Measurements from ENCODE around the gene NUDCD3. TPM values are rescaled to one million over a fixed set of nuclear protein-coding genes. Genes with fewer than 3 reads are reported as not detected.
"Not testable (repeated sequence)": the region's sequence is repeated elsewhere in the genome, so short reads cannot be mapped to it uniquely, and the experiment has no call there.

NUDCD3 gene
- total RNA-seq, 1 donor from 2014 or later = 104 TPM

- ATAC-seq = no peak
- DNase-seq = no peak
- intact Hi-C loops (cut with micrococcal nuclease) = no loop called here
Measured at GRCh38 chr7:44461387-44461786, 29.1 kb downstream of the NUDCD3 start.

- DNase-seq = no peak
- no peak for ATAC-seq
- intact Hi-C loops (cut with micrococcal nuclease) = no loop called here
Measured at GRCh38 chr7:44460325-44460724, 30.1 kb downstream of the NUDCD3 start.

GRCh38 chr7:44455155-44455554, 35.3 kb downstream of the NUDCD3 start:
- DNase-seq = no peak
- ATAC-seq = no peak
- intact Hi-C loops (cut with micrococcal nuclease) = no loop called here

- DNase-seq = no peak
- no peak for ATAC-seq
- intact Hi-C loops (cut with micrococcal nuclease) = no loop called here
Measured at GRCh38 chr7:44454348-44454747, 36.1 kb downstream of the NUDCD3 start.

- intact Hi-C loops (cut with micrococcal nuclease) = no loop called here
- DNase-seq = no peak
- ATAC-seq = no peak
Measured at GRCh38 chr7:44451123-44451522, 39.3 kb downstream of the NUDCD3 start.

GRCh38 chr7:44449584-44449928, 40.9 kb downstream of the NUDCD3 start:
- intact Hi-C loops (cut with micrococcal nuclease) = no loop called here
- no peak for ATAC-seq
- no peak for DNase-seq

GRCh38 chr7:44448922-44449583, 41.4 kb downstream of the NUDCD3 start:
- no peak for DNase-seq
- ATAC-seq = no peak
- intact Hi-C loops (cut with micrococcal nuclease) = no loop called here

- intact Hi-C loops (cut with micrococcal nuclease) = no loop called here
- DNase-seq (no peak), ATAC-seq (no peak)
Measured at GRCh38 chr7:44447874-44448425, 42.5 kb downstream of the NUDCD3 start.

- ATAC-seq = peak; percentile 81
- DNase-seq = no peak
- intact Hi-C loops (cut with micrococcal nuclease) = no loop called here
Measured at GRCh38 chr7:44445986-44446671, 44.3 kb downstream of the NUDCD3 start.

GRCh38 chr7:44441079-44441478, 49.4 kb downstream of the NUDCD3 start:
- ATAC-seq (no peak), DNase-seq (no peak)
- intact Hi-C loops (cut with micrococcal nuclease) = no loop called here

GRCh38 chr7:44440577-44441078, 49.8 kb downstream of the NUDCD3 start:
- intact Hi-C loops (cut with micrococcal nuclease) = no loop called here
- DNase-seq (no peak), ATAC-seq (no peak)

- ATAC-seq (peak; percentile 76), DNase-seq (no peak)
- intact Hi-C loops (cut with micrococcal nuclease) = no loop called here
Measured at GRCh38 chr7:44439926-44440325, 50.5 kb downstream of the NUDCD3 start.

GRCh38 chr7:44438816-44439215, 51.6 kb downstream of the NUDCD3 start:
- no peak for DNase-seq
- ATAC-seq = no peak
- intact Hi-C loops (cut with micrococcal nuclease) = no loop called here

GRCh38 chr7:44434201-44434600, 56.3 kb downstream of the NUDCD3 start:
- intact Hi-C loops (cut with micrococcal nuclease) = no loop called here
- DNase-seq (peak; percentile 31), ATAC-seq (peak; percentile 80)

- DNase-seq = no peak
- ATAC-seq = no peak
- intact Hi-C loops (cut with micrococcal nuclease) = no loop called here
Measured at GRCh38 chr7:44433255-44434022, 57.0 kb downstream of the NUDCD3 start.

- no peak for DNase-seq
- ATAC-seq = no peak
Measured at GRCh38 chr7:44432381-44432977, 58.0 kb downstream of the NUDCD3 start.

GRCh38 chr7:44431091-44431608, 59.3 kb downstream of the NUDCD3 start:
- ATAC-seq = peak; percentile 64
- intact Hi-C loops (cut with micrococcal nuclease) = no loop called here
- no peak for DNase-seq

More at GRCh38 chr7:44432381-44432977, 58.0 kb downstream of the NUDCD3 start:
- intact Hi-C loops (cut with micrococcal nuclease) = no loop called here

- intact Hi-C loops (cut with micrococcal nuclease) = no loop called here
- DNase-seq (no peak), ATAC-seq (no peak)
Measured at GRCh38 chr7:44430054-44430453, 60.4 kb downstream of the NUDCD3 start.

GRCh38 chr7:44424762-44425161, 65.7 kb downstream of the NUDCD3 start:
- ATAC-seq; intact Hi-C loops (cut with micrococcal nuclease); DNase-seq: not testable (repeated sequence)
